ENCODE measurements around the gene ANTXR1. TPM values are rescaled to one million over a fixed set of nuclear protein-coding genes. Genes with fewer than 3 reads are reported as not detected.

The ANTXR1 gene
- total and polyA plus RNA-seq, 9 of the 15 experiments (the other 6 are each of a cell fraction or from before 2014, with no cell fraction given): 0.07 to 1.00 (median 0.54) TPM

GRCh38 chr2:69251943-69252342, 239.0 kb downstream of the ANTXR1 start:
- WGBS (ENCODE audit: insufficient coverage, low coverage, missing lambda C conversion rate): 5% methylated on average over 2 of the region's 2 CpGs
- no peak overlapping the region for H3K4me3 ChIP-seq
- H4K20me1 ChIP-seq (replicated peaks; ENCODE audit: control insufficient read depth, insufficient read depth, low read length): no peaks in the 10 kb centered on the region; the same call in 1 of the 2 replicates
- no peak overlapping the region for H2AFZ ChIP-seq (ENCODE audit: low read depth, low read length)
- H3K27ac ChIP-seq (ENCODE audit: extremely low read depth, low read depth, low read length): no peak overlapping the region
- no peaks in the 10 kb centered on the region for H3K9me3 ChIP-seq (replicated peaks; ENCODE audit: control insufficient read depth, insufficient read depth, low read depth, low read length)
- no peak overlapping the region for H3K9ac ChIP-seq (ENCODE audit: insufficient read depth in 1 of 2, low read depth in 2 of 2, low read length in 2 of 2)
- ATAC-seq (no peak), FAIRE-seq (no peak), DNase-seq (ENCODE audit: extremely low read depth in 1 of 4, low spot score in 3 of 4) (no peak)
- H3K36me3 ChIP-seq (ENCODE audit: control insufficient read depth, insufficient read depth, low read length): no peaks in the 10 kb centered on the region
- in situ Hi-C loops (cut with MboI): no loop called here
- no peaks in the 10 kb centered on the region for H3K9me1 ChIP-seq (ENCODE audit: control insufficient read depth, insufficient read depth, low read length)
- intact Hi-C loops (cut with micrococcal nuclease): no loop called here
- no peak overlapping the region for H3K4me2 ChIP-seq (ENCODE audit: insufficient read depth, low read length)
- no peaks in the 10 kb centered on the region for H3K79me2 ChIP-seq (ENCODE audit: control insufficient read depth, insufficient read depth, low read length)
- H3K4me1 ChIP-seq (replicated peaks in 1 of 2; ENCODE audit: control insufficient read depth in 2 of 2, insufficient read depth in 2 of 2, low read length in 2 of 2): no peaks in the 10 kb centered on the region
- ChIA-PET CTCF (ENCODE audit: low intra/inter-chr PET ratio) (no interaction called here), POLR2A (interaction anchor here (0.7 kb wide), 1 partner anchor 11 kb away, joined by 3 read pairs; no protein-coding TSS in a partner anchor)
- peaks cover 4 to 7% of the 10 kb centered on the region in 2 experiments for H3K27me3 ChIP-seq (ENCODE audit: control insufficient read depth in 2 of 2, insufficient read depth in 2 of 2, low read length in 2 of 2)
- BruUV-seq (replicated peaks): no TSS peak
- TF ChIP-seq ETS2 (tag; IDR thresholded peaks at IDR 0.05; ENCODE audit: borderline replicate concordance, poor library complexity, severe bottlenecking) (no peak), ZNF785 (CRISPR knock-in tag; IDR thresholded peaks at IDR 0.05) (no peak), BMI1 (IDR thresholded peaks at IDR 0.05; ENCODE audit: low read length) (no peak), WHSC1 (IDR thresholded peaks at IDR 0.05; ENCODE audit: low read length) (no peak), OTX1 (CRISPR knock-in tag; IDR thresholded peaks at IDR 0.05) (no peak), ZBTB1 (CRISPR knock-in tag; IDR thresholded peaks at IDR 0.05; ENCODE audit: borderline replicate concordance, low read depth) (no peak), HMBOX1 (IDR thresholded peaks at IDR 0.05) (no peak), RFX1 (IDR thresholded peaks at IDR 0.05) (no peak), STAG1 (CRISPR knock-in tag; IDR thresholded peaks at IDR 0.05; ENCODE audit: borderline replicate concordance) (no peak), FIP1L1 (IDR thresholded peaks at IDR 0.05; ENCODE audit: low read depth, low read length, poor library complexity, severe bottlenecking) (no peak), BACH1 (tag; IDR thresholded peaks at IDR 0.05) (no peak), HNRNPH1 (optimal IDR thresholded peaks at IDR 0.05; ENCODE audit: low read depth, low read length) (no peak), SOX6 (IDR thresholded peaks at IDR 0.05) (no peak), FOXP4 (CRISPR knock-in tag; IDR thresholded peaks at IDR 0.05; ENCODE audit: borderline replicate concordance) (no peak), RFX7 (CRISPR knock-in tag; IDR thresholded peaks at IDR 0.05) (no peak), POLR2H (tag; IDR thresholded peaks at IDR 0.05; ENCODE audit: low read depth) (no peak)
- TF ChIP-seq, protein P1, sequence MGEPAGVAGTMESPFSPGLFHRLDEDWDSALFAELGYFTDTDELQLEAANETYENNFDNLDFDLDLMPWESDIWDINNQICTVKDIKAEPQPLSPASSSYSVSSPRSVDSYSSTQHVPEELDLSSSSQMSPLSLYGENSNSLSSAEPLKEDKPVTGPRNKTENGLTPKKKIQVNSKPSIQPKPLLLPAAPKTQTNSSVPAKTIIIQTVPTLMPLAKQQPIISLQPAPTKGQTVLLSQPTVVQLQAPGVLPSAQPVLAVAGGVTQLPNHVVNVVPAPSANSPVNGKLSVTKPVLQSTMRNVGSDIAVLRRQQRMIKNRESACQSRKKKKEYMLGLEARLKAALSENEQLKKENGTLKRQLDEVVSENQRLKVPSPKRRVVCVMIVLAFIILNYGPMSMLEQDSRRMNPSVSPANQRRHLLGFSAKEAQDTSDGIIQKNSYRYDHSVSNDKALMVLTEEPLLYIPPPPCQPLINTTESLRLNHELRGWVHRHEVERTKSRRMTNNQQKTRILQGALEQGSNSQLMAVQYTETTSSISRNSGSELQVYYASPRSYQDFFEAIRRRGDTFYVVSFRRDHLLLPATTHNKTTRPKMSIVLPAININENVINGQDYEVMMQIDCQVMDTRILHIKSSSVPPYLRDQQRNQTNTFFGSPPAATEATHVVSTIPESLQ (CRISPR knock-in tag; IDR thresholded peaks at IDR 0.05): no peak
